Activated CD8-positive, alpha-beta T cell treated with anti-CD3 and anti-CD28 coated beads for 36 hours (primary cell): ENCODE data around the gene ARL16. TPM values are rescaled to one million over a fixed set of nuclear protein-coding genes. Genes with fewer than 3 reads are reported as not detected.

ENCODE experiments used
- ATAC-seq: fragments of 200-7000 bp; cut with Tn5 transposase; one replicate; pipeline ENCODE4 v1.10.0; 2021; ENCODE audit warnings: mild to moderate bottlenecking, moderate library complexity
- CTCF ChIA-PET: fragments of 350-600 bp; sonication (Branson Sonifier 250); formaldehyde crosslinking; loops from one replicate; lab custom pipeline; 2021; ENCODE audit warnings: antibody characterized with exemption; lab: Charles Lee
- POLR2A ChIA-PET: fragments of 350-600 bp; sonication (Branson Sonifier 250); formaldehyde crosslinking; loops from one replicate; lab custom pipeline; 2021; ENCODE audit warnings: antibody characterized with exemption; lab: Charles Lee
- DNase-seq: peaks from one replicate; pipeline ENCODE4 v3.0.0-alpha.2; 2020
- H3K27ac Mint-ChIP-seq: one replicate; pipeline ENCODE4 v1.8.0; 2021; ENCODE audit warnings: mild to moderate bottlenecking, mixed read lengths
- H3K27me3 Mint-ChIP-seq: one replicate; pipeline ENCODE4 v1.8.0; 2021; ENCODE audit warnings: mixed read lengths
- H3K36me3 Mint-ChIP-seq: one replicate; pipeline ENCODE4 v1.8.0; 2021; ENCODE audit warnings: low read depth, mixed read lengths
- H3K4me1 Mint-ChIP-seq: one replicate; pipeline ENCODE4 v1.8.0; 2021; ENCODE audit warnings: low read depth, mixed read lengths
- H3K4me3 Mint-ChIP-seq: one replicate; pipeline ENCODE4 v1.8.0; 2021; ENCODE audit warnings: mild to moderate bottlenecking, moderate library complexity, mixed read lengths
- H3K9me3 Mint-ChIP-seq: one replicate; pipeline ENCODE4 v1.8.0; 2021; ENCODE audit warnings: mixed read lengths
- intact Hi-C: fragments of 100-400 bp; cut with micrococcal nuclease; formaldehyde crosslinking; loops from one replicate; pipeline ENCODE4 v1.10.0; 2022
- total RNA-seq, 2 experiments: library from RNA; stranded (reverse); gene quantifications; one replicate each; pipeline ENCODE4 v1.2.3, GENCODE V29; 2021
- TF ChIP-seq, protein P1 (sequence below): fragments of 200-600 bp; IDR thresholded peaks from one replicate; pipeline ENCODE4 v1.8.0; 2022; ENCODE audit warnings: antibody characterized with exemption, mild to moderate bottlenecking

ARL16 gene
- total RNA-seq, 2 experiments from 2014 or later: 22.3 to 23.5 TPM

DNA sequence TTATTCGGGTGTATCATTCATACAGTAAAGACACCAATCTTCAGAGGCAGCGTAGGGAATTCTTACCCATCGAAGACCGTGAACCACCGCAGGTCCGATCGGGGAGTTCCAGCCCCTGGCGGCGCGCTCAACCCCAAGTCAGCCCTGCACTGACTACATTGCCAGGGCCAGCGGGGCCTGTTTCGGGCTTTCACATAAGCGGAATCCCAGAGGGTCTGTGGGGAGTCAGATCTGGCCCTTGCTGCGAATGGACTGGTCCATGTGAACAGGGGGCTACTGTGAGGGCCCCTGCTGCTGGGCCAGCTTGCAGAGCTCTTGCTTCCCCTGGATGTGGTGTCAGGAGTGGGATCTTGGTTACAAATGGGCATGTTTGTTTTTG, 34.9 kb downstream of the ARL16 start:
- H3K27me3 Mint-ChIP-seq: peaks cover 17% of the 10 kb centered on the region
- H3K4me3 Mint-ChIP-seq: no peak overlapping the region
- DNase-seq (no peak), ATAC-seq (no peak)
- CTCF ChIA-PET: no interaction called here
- no peak overlapping the region for H3K27ac Mint-ChIP-seq
- TF ChIP-seq, protein P1, sequence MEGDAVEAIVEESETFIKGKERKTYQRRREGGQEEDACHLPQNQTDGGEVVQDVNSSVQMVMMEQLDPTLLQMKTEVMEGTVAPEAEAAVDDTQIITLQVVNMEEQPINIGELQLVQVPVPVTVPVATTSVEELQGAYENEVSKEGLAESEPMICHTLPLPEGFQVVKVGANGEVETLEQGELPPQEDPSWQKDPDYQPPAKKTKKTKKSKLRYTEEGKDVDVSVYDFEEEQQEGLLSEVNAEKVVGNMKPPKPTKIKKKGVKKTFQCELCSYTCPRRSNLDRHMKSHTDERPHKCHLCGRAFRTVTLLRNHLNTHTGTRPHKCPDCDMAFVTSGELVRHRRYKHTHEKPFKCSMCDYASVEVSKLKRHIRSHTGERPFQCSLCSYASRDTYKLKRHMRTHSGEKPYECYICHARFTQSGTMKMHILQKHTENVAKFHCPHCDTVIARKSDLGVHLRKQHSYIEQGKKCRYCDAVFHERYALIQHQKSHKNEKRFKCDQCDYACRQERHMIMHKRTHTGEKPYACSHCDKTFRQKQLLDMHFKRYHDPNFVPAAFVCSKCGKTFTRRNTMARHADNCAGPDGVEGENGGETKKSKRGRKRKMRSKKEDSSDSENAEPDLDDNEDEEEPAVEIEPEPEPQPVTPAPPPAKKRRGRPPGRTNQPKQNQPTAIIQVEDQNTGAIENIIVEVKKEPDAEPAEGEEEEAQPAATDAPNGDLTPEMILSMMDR: no peak
- peaks cover 2% of the 10 kb centered on the region for H3K36me3 Mint-ChIP-seq
- H3K9me3 Mint-ChIP-seq: no peaks in the 10 kb centered on the region
- POLR2A ChIA-PET: interaction anchor here (0.7 to 1.0 kb wide), 2 partner anchors 19 to 36 kb away, joined by 5 to 6 read pairs; no protein-coding TSS in a partner anchor
- H3K4me1 Mint-ChIP-seq: peaks cover 7% of the 10 kb centered on the region
- intact Hi-C loops: no loop called here

DNA sequence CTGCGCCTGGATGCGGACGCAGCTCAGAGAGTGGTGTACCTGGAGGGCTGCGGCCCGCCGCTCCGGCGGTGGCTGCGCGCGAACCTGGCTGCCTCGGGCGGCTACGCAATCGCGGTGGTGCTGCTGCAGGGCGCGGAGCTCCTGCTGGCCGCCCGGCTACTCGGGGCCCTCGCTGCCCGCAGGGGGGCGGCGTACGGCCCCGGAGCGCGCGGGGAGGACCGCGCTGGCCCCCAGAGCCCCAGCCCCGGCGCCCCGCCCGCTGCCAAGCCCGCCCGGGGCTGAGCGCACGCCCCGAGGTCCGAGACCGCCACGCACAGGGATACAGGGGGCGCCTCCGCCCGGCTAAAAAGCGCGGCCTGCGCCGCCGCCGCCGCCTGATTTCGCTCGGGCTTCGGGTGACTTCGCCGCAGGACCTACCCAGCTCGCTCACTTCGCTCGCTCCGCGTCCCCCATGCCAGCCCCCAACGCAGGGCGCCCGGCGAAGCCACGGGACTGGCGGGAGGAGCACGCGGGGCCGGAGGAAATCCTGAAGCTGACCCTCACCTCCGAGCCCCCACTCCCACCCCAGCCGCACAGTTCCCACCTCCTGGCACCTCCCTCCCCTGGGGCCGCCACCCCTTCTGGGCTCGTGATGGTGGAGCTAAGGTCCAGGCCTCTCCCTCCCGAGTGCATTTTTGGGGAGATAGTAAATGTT, 35.4 kb downstream of the ARL16 start:
- ChIA-PET CTCF (no interaction called here), POLR2A (no interaction called here)
- Mint-ChIP-seq H3K27ac (no peak overlapping the region), H3K9me3 (no peaks in the 10 kb centered on the region), H3K27me3 (peaks cover 17% of the 10 kb centered on the region), H3K36me3 (peaks cover 2% of the 10 kb centered on the region), H3K4me3 (no peak overlapping the region), H3K4me1 (peaks cover 2% of the 10 kb centered on the region)
- intact Hi-C loops: no loop called here
- no peak for DNase-seq
- TF ChIP-seq, protein P1: no peak
- no peak for ATAC-seq

DNA sequence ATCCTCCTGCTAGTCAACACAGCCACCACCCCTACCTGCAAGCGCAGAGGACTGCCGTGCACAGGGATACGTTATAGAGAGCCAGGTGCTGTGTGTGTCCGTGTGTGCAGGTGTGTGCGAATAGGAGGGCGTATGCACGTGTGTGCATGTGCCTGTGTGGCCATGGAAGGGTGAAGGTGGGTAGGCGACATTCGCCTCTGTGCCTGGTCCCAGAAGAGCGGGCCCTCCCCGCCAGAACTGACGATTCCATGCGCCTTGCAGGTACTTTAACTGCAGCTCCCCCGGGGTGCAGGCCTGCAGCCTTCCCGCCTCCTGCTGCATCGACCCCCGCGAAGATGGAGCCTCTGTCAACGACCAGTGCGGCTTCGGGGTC, 36.0 kb downstream of the ARL16 start:
- intact Hi-C loops: no loop called here
- Mint-ChIP-seq H3K27ac (no peak overlapping the region), H3K4me3 (no peak overlapping the region), H3K27me3 (peaks cover 17% of the 10 kb centered on the region), H3K4me1 (no peaks in the 10 kb centered on the region), H3K36me3 (peaks cover 2% of the 10 kb centered on the region), H3K9me3 (no peaks in the 10 kb centered on the region)
- ATAC-seq: no peak
- ChIA-PET CTCF (no interaction called here), POLR2A (interaction anchor here (1.2 kb wide), 1 partner anchor 18 kb away, joined by 3 read pairs; no protein-coding TSS in a partner anchor)
- DNase-seq: no peak
- TF ChIP-seq, protein P1: no peak

DNA sequence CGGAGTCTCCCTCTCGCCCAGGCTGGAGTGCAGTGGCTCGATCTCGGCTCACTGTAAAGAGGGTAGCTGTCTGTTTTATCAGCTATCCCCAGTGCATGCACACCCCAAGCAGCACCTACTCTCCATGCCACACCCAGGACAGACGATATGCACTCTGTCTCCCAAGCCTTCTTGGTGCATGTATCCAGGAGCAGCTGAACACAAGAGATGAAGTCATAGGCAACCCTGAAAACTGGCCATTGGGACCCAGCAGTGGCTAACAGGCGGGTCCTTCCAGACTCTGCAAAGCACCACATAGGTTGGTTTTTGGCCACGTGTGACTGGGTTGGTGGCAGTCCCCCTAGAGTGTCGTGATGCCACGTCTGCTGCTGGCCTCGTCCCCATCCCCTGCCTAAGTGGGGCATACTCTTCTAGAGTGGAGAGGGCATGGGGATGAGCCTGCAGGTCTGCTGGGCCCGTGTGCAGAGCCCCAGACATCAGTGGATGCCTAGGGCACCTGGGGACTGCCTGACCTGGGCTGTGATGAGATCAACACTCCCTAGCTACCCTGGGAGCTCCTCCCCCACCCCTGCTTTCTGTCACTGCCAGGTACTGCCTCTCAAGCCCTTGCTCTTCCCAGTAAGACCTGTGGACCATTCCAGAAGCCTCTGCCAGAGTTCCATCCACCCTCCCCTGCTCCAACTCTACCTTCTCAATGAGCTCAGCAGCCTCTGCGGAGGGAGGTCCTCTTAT, 36.6 kb downstream of the ARL16 start:
- Mint-ChIP-seq H3K9me3 (no peaks in the 10 kb centered on the region), H3K27me3 (peaks cover 17% of the 10 kb centered on the region), H3K27ac (no peak overlapping the region), H3K4me1 (no peaks in the 10 kb centered on the region), H3K4me3 (no peak overlapping the region), H3K36me3 (peaks cover 2% of the 10 kb centered on the region)
- TF ChIP-seq, protein P1: no peak
- ChIA-PET CTCF (no interaction called here), POLR2A (interaction anchor here (0.9 to 1.2 kb wide), 3 partner anchors 10 to 19 kb away, joined by 3 to 6 read pairs (median 3); partner anchors contain the start of genes NPLOC4 and TSPAN10)
- DNase-seq (no peak), ATAC-seq (no peak)
- intact Hi-C loops: no loop called here
